Activated CD4-positive, alpha-beta T cell treated with anti-CD3 and anti-CD28 coated beads, Interleukin-2, amount 50 U/mL, for 4 hours (primary cell): ENCODE measurements around the gene HOXD1.

Experiments
- DNase-seq, 2 experiments: peaks; one replicate each; pipeline ENCODE4 v3.0.0-alpha.2; 2020

Gene HOXD1

DNA sequence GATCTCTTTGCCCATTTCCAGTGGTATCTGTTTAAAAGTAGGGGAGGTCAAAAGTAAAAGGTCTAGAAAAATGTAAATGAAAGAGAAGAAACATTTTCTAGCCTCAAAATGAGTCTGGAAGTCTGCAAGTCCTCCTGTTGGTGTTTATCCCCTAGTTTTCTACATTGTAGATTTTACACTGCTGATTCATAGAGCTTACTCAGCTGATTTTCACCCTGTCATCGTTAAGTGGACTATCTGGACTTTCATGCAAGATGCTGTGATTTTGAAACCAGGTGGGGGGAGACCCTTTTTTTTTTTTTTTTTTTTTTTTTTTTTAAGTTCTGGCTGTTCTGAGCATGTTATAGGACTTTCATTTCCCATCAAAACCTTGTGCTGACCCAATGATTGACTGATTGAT lies 21.1 kb upstream of the HOXD1 start:
- DNase-seq = no peak

DNA sequence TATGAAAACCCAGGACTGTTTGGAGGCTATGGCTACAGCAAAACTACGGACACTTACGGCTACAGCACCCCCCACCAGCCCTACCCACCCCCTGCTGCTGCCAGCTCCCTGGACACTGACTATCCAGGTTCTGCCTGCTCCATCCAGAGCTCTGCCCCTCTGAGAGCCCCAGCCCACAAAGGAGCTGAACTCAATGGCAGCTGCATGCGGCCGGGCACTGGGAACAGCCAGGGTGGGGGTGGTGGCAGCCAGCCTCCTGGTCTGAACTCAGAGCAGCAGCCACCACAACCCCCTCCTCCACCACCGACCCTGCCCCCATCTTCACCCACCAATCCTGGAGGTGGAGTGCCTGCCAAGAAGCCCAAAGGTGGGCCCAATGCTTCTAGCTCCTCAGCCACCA lies 19.3 kb upstream of the HOXD1 start:
- no peak for DNase-seq

DNA sequence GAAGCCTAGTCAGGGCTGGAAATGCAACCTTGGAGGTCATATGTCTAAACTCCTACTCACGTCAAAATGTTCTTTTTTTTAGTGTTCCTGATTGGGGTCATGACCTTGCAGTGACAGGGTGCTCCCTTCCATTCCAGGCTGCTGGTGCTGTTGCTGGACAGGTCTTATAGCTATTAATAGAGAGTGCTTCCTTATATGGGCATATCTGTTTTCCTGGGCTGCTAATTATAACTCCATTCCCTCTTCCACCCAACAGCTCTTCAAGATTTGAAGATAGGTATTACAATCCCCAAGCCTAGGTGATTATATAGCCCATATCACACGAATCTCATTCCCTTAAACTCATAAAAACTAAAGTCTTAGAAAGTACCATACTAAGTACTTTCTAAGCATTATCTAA lies 18.8 kb upstream of the HOXD1 start:
- no peak for DNase-seq

DNA sequence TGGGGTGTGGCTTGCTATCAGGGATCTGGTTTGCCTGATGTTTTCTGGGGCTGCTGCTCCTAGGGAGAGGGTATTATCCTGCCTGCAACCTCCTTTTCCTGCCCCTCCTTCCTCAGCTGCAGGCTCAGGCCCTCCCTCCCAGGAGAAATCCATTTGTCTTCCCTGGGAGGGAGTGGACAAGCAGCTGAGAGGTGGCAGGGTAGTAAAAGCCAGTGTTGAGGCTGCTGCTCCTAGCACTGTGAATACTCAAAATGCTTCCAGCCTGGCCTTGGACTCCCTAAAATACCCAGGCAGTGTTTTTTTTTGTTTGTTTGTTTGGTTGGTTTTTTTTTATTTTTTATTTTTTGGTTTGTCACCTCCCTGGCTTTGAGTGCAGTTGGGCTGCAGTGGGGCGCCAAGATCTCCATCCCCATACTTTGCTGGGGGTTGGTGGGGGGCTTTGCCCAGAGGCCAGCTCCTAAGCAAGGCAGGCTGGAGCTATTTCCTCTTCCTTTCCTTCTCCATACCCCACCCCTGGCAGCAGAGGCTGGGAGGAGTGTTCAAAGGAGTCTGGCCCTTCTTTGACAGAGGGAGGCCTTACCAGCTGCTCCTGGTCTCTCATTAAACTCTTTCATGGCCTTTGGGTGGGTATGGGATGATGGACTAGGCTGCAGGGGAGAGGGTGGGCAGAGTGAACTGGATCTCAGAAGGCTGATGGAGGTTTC lies 17.7 kb upstream of the HOXD1 start:
- DNase-seq = no peak

DNA sequence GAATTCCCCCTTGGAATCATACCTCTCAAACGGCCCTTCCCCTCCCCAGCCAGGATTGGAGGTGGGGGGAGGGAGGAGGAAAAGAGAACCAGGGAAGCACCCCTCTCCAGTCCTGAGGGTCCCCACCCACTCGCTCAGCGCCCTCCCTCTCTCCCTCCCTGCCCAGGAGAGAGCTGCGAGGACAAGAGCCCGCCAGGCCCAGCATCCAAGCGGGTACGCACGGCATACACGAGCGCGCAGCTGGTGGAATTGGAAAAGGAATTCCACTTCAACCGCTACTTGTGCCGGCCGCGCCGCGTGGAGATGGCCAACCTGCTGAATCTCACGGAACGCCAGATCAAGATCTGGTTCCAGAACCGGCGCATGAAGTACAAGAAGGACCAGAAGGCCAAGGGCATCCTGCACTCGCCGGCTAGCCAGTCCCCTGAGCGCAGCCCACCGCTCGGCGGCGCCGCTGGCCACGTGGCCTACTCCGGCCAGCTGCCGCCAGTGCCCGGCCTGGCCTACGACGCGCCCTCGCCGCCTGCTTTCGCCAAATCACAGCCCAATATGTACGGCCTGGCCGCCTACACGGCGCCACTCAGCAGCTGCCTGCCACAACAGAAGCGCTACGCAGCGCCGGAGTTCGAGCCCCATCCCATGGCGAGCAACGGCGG lies 17.0 kb upstream of the HOXD1 start:
- no peak for DNase-seq

DNA sequence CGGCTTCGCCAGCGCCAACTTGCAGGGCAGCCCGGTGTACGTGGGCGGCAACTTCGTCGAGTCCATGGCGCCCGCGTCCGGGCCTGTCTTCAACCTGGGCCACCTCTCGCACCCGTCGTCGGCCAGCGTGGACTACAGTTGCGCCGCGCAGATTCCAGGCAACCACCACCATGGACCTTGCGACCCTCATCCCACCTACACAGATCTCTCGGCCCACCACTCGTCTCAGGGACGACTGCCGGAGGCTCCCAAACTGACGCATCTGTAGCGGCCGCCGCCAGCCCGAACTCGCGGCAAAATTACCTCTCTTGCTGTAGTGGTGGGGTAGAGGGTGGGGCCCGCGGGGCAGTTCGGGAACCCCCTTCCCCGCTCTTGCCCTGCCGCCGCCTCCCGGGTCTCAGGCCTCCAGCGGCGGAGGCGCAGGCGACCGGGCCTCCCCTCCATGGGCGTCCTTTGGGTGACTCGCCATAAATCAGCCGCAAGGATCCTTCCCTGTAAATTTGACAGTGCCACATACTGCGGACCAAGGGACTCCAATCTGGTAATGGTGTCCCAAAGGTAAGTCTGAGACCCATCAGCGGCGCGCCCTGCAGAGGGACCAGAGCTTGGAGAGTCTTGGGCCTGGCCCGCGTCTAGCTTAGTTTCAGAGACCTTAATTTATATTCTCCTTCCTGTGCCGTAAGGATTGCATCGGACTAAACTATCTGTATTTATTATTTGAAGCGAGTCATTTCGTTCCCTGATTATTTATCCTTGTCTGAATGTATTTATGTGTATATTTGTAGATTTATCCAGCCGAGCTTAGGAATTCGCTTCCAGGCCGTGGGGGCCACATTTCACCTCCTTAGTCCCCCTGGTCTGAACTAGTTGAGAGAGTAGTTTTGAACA lies 16.2 kb upstream of the HOXD1 start:
- DNase-seq = no peak

DNA sequence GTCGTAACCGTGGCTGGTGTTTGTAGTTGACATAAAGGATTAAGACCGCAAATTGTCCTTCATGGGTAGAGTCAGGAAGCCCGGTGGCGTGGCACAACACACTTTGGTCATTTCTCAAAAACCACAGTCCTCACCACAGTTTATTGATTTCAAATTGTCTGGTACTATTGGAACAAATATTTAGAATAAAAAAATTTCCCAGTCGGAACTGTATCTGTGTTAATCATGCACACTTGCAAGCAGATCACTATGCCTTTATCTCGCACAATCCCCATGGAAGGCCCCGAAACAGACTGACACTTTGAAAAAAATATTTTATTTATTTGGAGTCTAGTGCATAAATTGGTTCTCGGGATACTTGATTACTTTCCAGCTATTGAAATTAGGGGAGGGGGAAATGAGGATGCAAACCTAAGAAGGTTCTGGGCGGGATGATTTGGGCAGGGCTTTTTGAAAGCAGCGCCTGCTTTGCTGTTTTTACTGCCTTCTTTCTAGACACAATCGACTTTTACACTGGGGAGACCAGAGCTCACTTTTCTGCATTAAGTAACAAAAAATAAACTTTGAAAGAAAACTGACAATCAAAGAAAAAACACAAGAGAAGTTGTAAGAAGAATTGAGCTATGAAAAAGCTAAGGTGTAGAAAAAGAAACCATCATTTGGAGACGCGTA lies 15.4 kb upstream of the HOXD1 start:
- no peak for DNase-seq

DNA sequence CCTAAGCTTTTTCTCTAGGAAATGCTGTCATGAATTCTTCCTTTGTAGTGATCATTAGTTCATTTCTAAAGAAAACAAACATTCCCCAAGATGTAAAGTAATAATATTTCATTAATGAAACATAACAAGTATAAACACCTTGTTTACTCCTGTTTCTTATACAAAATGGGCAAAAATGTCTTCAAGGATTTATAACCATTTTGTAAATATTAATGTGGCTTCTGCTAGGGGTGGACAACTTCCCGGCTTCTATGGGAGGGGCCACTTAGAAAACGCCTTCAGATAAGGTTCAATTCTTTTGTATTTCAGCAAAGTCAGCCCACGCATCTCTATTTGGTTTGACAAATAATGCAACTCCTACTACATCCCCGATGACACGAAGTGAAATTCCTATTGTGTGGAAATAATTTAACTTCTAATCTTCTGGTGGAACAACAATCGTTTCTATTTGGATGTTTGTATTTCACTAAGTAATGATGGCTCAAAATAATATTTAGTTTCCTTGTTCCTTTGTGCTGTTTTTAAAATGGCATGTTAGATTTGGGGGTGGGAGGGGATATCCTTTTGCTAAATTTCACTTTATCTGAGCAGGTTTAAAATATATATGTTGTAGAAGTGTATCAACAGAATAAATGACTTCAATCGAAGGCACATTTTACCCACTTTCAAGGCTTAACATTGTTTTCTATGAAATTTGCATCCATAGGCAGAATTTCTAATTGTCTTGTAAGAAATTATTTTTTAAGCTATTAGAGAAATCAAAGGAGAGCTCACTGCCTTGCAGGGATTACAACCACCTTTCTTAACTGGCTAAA lies 14.7 kb upstream of the HOXD1 start:
- no peak for DNase-seq

DNA sequence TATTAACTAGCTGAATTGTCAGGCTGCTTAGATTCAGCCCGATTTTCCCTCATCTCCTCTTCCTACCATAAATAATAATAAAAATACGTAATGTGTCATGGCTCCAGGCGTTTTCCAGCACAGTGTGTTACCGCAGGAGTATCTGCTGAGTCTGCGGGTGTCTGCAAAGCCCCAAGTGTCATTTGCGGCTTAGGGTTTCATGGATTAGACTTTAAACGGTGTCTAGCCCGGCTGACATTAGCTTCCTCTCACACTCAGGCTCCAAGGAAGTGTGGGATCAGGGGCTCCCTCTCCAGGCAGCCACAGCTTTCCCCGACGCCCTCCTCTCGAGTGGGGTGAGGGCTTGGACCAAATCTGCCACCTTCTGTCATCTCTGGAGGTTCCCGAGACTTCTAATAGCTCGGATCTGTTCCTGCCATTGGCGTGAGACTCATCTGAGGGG lies 14.1 kb upstream of the HOXD1 start:
- DNase-seq = no peak

DNA sequence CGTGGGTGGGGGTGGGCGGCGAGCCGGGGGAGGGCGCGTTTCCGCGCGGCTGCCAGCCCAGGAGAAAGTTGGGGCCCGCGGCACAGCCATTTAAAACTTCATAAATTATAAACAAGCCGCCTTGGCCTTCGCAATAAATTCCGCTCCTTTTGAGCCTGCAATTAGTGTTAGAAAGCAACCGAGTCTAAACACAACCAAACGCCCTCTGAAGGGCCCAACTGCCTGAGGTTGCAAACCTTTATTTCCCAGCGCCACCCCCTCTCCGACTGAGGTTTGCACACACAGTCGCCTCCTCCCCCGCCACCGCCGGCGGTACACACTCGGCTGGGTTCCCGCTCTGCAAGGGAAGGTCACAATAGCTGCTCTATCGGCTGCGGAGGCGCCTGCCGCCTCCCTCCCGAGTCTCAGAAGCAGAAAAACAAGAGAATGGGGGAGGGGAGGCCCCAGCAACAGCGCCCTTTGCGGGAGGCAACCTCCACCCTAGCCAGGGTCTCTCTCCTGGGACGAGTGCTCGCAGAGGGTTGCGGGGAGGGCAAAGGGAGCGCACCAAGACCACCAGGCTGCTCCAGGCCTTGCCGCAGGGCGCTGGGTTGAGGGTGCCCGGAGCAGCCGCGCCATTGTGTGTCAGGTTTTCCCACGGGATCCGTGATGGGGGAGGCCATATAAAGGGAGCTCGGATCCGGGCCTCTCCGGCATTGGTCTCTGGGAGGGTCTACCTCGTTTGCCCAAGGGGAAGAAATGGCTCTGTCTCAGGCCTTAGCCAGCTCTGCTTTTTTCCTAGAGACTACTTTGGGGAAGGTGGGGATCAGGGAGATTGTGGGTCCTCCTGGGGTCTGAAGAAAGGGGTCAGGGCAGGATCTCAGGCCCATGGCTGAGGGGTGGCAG lies 13.4 kb upstream of the HOXD1 start:
- DNase-seq = no peak

DNA sequence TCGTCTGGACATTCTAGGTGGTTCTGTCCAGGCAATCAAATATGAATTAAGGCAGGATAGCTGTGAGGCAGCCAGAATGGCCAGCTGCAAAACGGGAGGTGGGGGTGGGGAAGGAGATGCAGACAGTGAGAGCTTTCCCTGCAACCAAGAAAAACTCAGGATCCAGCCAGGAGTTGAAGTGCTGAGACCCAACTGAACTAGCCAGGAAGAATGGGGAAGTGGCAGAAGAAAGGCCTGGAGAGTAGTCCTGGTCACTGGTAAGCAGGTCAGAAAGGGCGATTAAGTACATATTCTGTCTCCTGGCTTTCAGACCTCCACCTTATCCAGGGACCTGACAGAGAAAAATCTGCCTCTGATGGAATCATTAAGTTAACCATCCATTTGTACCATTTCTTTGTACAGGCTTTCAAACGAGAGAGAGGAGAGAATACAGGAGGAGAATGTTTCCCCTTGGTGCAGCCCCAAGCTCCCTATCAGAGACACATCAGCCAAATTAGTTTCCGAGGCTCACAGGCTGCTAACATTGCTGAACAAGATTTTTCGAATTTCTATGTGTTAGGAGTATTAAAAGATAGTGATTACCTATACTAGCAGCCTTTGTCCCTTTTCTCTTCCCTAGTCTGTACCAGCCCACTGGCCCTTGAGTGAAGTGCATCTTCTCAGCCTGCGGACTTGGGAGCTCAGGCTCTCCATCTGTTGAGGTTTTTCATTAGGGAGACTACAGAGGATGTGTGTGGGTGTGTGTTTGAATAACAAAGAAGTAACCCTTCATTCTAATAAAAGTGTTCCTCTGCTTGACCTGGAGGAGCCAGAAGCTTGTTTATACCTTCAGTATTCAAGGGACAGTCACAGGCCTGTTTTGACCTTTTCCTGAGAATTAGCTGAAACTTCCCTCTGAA lies 12.5 kb upstream of the HOXD1 start:
- DNase-seq = no peak

DNA sequence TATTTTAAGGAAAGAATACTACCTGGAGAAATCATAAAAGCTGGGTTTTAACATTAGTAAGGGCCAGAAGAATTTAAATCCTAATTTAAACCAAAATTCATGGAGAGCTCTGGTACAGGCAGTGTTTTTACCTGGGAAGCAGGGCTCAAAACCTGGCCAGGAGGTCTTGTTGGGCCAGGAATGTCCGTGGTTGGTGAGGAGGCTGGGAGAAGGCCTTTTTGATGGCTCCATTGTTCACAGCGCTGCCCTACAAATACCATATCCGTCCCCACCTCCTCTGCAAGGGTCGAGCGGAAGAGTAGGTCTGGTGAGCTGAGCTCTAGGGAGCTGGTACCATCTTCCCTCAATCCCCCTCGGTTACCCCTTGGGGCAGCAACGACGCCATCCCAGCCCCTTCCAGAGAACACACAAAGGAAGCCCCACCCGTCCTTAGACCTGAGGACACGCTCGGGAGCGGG lies 10.9 kb upstream of the HOXD1 start:
- no peak for DNase-seq

DNA sequence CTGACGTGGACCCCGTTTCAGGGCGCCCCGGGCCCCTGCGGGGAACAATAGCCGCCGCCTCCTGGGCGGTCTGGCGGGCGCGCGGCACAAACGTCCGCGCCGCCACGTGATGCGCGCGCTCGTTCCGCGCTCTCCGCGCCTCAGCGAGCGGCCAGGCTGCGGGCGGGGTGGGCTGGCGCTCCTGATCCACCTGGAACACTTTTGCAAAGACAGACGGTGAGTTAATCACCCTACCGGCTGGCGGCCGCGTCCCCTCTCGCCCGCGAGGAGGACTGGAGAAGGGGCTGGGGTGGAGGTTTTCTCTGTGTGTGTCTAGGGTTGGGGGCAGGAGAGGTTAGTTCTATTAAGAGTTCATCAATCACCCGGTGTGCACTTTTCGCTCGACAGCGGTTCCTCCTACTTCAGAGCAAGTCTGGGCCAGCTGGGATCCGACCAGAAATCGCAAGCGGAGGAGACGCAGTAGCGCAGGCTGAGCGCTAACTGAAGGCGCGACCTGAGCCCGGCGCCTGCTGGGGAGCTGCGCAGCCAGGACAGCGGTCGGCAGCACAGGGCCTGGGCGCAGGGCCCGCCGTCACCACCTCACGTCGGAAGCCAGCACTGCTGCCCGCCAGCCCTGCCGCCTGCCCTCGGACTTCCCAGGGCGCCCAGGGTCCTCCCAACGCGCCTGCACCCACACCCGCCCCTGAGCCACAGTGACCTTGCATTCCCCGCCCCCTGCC lies 10.3 kb upstream of the HOXD1 start:
- no peak for DNase-seq

DNA sequence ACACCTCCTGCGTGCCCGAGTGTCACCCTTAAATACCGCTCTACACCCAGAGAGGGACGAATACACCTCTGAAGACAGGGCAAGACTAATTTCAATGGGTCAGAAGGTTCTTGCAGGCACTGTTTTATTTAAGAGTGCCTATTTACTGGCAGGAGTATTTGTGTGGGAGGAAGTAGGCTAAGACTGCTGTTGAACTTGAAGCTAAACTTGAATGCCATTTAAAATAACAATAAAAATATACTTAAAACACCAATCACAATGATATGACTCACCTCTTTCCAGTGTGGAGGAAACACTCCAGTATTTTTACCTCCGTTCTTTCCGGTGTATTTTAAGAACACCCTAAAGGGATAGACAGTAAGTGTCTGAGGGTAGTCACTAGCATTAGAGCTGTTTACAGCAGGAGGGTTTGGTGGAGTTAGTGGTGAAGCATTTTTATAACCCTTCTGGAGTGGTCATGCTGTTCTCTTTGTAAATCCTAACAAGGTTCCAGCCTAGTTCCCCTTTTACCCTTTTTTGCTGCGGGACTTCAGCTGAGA lies 9.6 kb upstream of the HOXD1 start:
- no peak for DNase-seq

DNA sequence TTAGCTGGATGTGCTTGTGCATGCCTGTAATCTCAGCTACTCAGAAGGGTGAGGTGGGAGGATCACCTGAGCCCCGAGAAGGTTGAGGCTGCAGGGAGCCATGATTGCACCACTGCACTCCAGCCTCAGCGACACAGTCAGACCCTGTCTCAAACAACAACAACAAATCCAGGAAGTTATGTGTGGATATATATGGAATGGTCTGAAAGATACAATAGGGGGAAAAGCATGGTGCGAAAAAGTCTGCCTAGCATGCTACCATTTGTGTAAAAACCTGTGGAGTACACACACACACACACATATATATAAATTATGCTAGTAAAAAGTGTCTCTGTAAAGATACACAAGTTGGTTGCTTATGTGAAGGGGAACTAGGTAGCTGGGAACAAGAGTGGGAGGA lies 6.9 kb upstream of the HOXD1 start:
- DNase-seq = no peak

DNA sequence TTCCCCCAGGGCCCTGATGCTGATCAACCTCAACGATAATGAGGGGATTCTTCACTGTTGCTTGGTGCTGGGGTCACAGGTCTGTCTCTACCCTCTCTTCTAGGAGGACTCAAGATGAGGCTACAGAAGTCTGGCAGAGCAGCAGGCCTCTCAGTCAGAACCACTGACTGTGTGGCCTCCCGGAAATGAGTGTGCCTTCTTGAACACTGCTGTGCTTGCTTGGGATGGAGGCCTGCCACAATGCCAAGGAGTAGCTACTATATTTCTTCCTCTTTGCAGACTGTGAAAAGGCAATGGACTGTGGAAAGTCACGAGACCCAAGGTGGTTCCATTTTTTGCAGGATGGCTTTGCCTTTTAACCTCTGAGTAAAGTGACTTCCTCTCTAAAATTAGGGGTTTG lies 5.8 kb upstream of the HOXD1 start:
- DNase-seq = no peak

DNA sequence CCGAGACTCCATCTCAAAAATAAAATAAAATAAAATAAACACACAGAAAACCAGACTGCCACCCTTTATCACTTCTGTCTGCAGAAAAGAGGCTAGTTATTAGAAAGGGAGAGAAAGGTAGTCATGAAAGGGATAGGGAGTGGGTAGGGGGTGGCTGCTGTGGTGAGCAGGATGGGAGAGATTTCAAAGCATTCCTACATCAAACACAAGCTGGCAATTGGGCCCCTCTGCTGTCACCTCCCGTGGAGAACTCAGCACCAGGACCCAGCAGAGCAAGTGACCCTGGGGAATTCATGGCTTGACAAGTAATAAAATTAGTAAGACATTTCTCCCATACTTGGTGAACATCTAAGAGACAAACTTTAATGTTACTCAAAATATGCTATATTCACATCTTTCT lies 3.7 kb upstream of the HOXD1 start:
- no peak for DNase-seq

DNA sequence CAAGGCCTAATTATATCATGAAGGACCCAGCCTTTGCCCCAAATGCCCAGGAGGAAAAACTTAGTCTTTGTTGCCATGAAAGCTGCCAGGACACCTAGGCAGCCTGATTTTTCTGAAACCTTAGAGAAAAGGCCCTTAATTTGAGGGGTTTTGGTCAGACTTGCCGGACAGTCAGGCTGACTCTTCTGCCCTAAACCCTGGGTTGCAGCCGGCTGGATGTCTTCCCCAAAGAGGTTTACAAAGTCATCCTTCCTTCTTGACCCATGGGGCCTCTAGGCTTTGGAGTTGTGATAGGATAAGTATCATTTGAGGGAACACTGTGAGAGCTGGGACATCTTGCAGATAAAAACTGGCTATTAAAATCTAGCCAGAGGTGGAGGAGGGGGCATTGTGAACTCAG lies 2.4 kb upstream of the HOXD1 start:
- DNase-seq = no peak
